Left lung (tissue), 10 donors: ENCODE data around the gene SLC2A2. TPM values are rescaled to one million over a fixed set of nuclear protein-coding genes. Genes with fewer than 3 reads are reported as not detected.

Experiments
- ATAC-seq: fragments of 200-7000 bp; cut with Tn5 transposase; one replicate; pipeline ENCODE4 v1.9.1; 2020; ENCODE audit warnings: moderate library complexity
- DNase-seq, 4 donors: peaks; one replicate each; pipeline ENCODE4 v3.0.0-alpha.2; 2013 to 2020
- H3K27ac ChIP-seq, 2 donors: fragments of 200-600 bp; sonication (generic) in 1 of 2; one replicate each; pipeline versions ENCODE4 v1.5.0 to v1.8.0; 2020 to 2021
- H3K27me3 ChIP-seq, 2 donors: fragments of 200-600 bp; sonication (generic) in 1 of 2; one replicate each; pipeline versions ENCODE4 v1.5.0 to v1.8.0; 2020 to 2021
- H3K36me3 ChIP-seq, 2 donors: fragments of 200-600 bp; sonication (generic) in 1 of 2; one replicate each; pipeline versions ENCODE4 v1.5.0 to v1.8.0; 2020 to 2021
- H3K4me1 ChIP-seq, 2 donors: fragments of 200-600 bp; one replicate each; pipeline ENCODE4 v1.8.0; 2021
- H3K4me3 ChIP-seq, 2 donors: fragments of 200-600 bp; sonication (generic) in 1 of 2; one replicate each; pipeline versions ENCODE4 v1.5.0 to v1.8.0; 2020 to 2021; ENCODE audit warnings: mild to moderate bottlenecking in 1 of 2
- H3K9me3 ChIP-seq, 2 donors: fragments of 200-600 bp; sonication (generic) in 1 of 2; one replicate each; pipeline versions ENCODE4 v1.5.0 to v1.8.0; 2020 to 2021
- intact Hi-C, 2 donors: fragments of 100-400 bp; cut with DNase I; formaldehyde crosslinking; loops; one replicate each; pipeline versions ENCODE4 v1.11.2 to v1.14.2; 2022
- polyA plus RNA-seq, 6 donors: library from polyadenylated mRNA; unstranded; fragments of 120-200 nt; gene quantifications; one replicate each; pipeline ENCODE4 v1.2.1, GENCODE V29; 2013; ENCODE audit not compliant: insufficient read length in 6 of 6
- total RNA-seq, 2 donors: library from RNA; stranded (reverse); fragmentation: NEBNext Ultra II Directional; extraction: Animal tissue kit (Norgen Biotek cat#: 25700); gene quantifications; one replicate each; pipeline ENCODE4 v1.2.1, GENCODE V29; 2021
- TF ChIP-seq, protein P1 (sequence below), 2 donors: fragments of 200-600 bp; sonication (generic) in 1 of 2; IDR thresholded peaks; one replicate each; pipeline versions ENCODE4 v1.5.0 to v1.8.0; 2021; ENCODE audit warnings: antibody characterized with exemption in 2 of 2
- donor health status: DM: no; HTN: yes; CAD: no.
- donor health status: DM: no; HTN: no; CAD: no.

SLC2A2 gene
- total and polyA plus RNA-seq, 8 donors: 0.07 to 0.17 (median 0.13) TPM; not detected in 4

DNA sequence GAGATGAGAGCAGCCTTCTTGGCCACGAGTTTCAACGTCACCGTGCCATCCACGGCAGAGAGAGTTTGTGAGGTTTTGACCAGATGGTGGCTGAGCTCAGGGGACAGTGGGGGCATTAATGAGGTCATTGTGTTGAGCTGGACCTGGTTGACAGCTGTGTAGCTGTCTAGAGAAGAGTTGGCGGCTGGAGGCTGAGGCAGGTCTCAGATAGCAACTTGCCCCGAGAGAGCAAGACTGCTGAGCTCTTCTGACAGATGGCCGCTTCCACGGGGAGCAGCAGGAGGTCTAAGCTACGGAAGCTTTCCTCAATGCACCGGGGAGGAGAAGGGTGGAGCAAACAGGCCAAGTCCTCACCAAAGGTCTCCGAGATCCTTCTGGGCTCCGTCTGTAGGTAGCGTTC is 73.3 kb downstream of the SLC2A2 start:
- Histone ChIP-seq H3K4me1 (no peaks in the 10 kb centered on the region), H3K27me3 (no peaks in the 10 kb centered on the region), H3K36me3 (no peaks in the 10 kb centered on the region), H3K27ac (no peak overlapping the region), H3K9me3 (no peaks in the 10 kb centered on the region), H3K4me3 (no peak overlapping the region)
- ATAC-seq: no peak
- TF ChIP-seq, protein P1, sequence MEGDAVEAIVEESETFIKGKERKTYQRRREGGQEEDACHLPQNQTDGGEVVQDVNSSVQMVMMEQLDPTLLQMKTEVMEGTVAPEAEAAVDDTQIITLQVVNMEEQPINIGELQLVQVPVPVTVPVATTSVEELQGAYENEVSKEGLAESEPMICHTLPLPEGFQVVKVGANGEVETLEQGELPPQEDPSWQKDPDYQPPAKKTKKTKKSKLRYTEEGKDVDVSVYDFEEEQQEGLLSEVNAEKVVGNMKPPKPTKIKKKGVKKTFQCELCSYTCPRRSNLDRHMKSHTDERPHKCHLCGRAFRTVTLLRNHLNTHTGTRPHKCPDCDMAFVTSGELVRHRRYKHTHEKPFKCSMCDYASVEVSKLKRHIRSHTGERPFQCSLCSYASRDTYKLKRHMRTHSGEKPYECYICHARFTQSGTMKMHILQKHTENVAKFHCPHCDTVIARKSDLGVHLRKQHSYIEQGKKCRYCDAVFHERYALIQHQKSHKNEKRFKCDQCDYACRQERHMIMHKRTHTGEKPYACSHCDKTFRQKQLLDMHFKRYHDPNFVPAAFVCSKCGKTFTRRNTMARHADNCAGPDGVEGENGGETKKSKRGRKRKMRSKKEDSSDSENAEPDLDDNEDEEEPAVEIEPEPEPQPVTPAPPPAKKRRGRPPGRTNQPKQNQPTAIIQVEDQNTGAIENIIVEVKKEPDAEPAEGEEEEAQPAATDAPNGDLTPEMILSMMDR (IDR thresholded peaks at IDR 0.05): no peak
- intact Hi-C loops: no loop called here
- no peak for DNase-seq

DNA sequence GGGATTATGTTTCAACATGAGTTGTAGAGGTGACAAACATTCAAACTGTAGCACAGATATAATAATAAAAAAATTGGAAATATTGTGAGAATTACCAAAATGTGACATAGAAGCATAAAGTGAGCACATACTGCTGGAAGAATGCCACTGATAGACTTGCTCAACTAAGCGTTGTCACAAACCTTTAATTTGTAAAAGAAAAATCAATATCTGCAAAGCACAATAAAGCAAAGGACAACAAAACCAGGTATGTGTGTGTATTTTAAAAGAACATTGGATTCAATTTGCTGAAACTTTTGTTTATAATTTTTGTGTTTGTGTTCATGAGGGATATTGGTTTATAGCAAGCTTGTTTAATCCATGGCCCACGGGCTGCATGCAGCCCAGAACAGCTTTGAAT is 77.3 kb downstream of the SLC2A2 start:
- TF ChIP-seq, protein P1 (IDR thresholded peaks at IDR 0.05): no peak
- intact Hi-C loops: no loop called here

DNA sequence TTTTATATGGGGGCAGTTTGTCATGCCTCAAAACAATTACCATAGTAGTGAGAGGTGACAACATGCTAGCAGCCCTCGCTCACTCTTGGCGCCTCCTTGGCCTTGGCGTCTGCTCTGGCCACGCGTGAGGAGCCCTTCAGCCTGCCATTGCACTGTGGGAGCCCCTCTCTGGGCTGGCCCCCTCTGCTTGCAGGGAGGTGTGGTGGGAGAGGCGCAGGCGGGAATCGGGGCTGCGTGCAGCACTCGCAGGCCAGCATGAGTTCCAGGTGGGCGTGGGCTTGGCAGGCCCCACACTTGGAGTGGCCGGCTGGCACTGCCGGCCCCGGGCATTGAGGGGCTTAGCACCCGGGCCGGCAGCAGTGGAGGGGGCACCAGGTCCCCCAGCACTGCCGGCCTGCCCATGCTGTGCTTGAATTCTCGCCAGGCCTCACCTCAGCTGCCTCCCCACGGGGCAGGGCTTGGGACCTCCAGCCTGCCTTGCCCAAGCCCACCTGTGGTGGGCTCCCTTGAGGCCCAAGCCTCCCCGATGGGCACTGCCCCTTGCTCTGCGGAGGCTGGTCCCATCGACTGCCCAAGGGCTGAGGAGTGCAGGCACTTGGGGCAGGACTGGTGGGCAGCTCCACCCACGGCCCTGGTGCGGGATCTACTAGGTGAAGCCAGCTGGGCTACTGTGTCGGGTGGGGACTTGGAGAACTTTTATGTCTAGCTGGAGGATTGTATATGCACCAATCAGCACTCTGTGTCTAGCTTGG is 79.3 kb downstream of the SLC2A2 start:
- Histone ChIP-seq H3K4me3 (no peak overlapping the region), H3K4me1 (no peaks in the 10 kb centered on the region), H3K27ac (no peak overlapping the region), H3K9me3 (no peaks in the 10 kb centered on the region), H3K36me3 (no peaks in the 10 kb centered on the region), H3K27me3 (no peaks in the 10 kb centered on the region)
- DNase-seq (no peak), ATAC-seq (no peak)
- TF ChIP-seq, protein P1 (IDR thresholded peaks at IDR 0.05): no peak
- intact Hi-C loops: no loop called here

More for the DNA sequence above, 77.3 kb downstream of the SLC2A2 start:
- H3K9me3 ChIP-seq: no peaks in the 10 kb centered on the region
- H3K4me1 ChIP-seq: no peaks in the 10 kb centered on the region
- no peaks in the 10 kb centered on the region for H3K27me3 ChIP-seq
- H3K36me3 ChIP-seq: no peaks in the 10 kb centered on the region
- no peak overlapping the region for H3K4me3 ChIP-seq
- no peak overlapping the region for H3K27ac ChIP-seq
- ATAC-seq (no peak), DNase-seq (no peak)

Other genes starting within 250 kb of the SLC2A2 start
- 100 to 1,000 TPM in 1 of 2 donors, 10 to 100 TPM in 1; 41.1 to 115 TPM for gene RPL22L1, start 156.5 kb downstream of the SLC2A2 start, total RNA-seq
- gene RPL22L1, start 156.5 kb downstream of the SLC2A2 start, polyA plus RNA-seq: 10 to 100 TPM; 60.4 to 85.6 (median 71.4) TPM
- gene EIF5A2, start 118.1 kb downstream of the SLC2A2 start, total RNA-seq: 1 to 10 TPM; 7.6 to 8.2 TPM
- 1 to 10 TPM; 5.2 to 6.0 (median 5.5) TPM for gene EIF5A2, start 118.1 kb downstream of the SLC2A2 start, polyA plus RNA-seq